HepG2 (cell line): ENCODE measurements around the gene MRPS14. TPM values are rescaled to one million over a fixed set of nuclear protein-coding genes. Genes with fewer than 3 reads are reported as not detected.

Experiments
- ETV6 ChIP-seq: sonication (generic); formaldehyde crosslinking; conservative IDR thresholded peaks from 2 replicates; pipeline ENCODE4 v1.4.0; 2020; ENCODE audit warnings: missing genetic modification reagents
- FOSL1 ChIP-seq: sonication (generic); formaldehyde crosslinking; IDR thresholded peaks from 2 replicates; pipeline ENCODE4 v1.9.0; 2021; ENCODE audit warnings: missing genetic modification reagents, borderline replicate concordance
- JUNB ChIP-seq: sonication (generic); formaldehyde crosslinking; IDR thresholded peaks from 2 replicates; pipeline ENCODE4 v1.8.0; 2022; ENCODE audit warnings: missing genetic modification reagents, mild to moderate bottlenecking, borderline replicate concordance
- KLF12 ChIP-seq: sonication (generic); formaldehyde crosslinking; IDR thresholded peaks from 2 replicates; pipeline ENCODE4 v1.4.0; 2020; ENCODE audit warnings: missing genetic modification reagents, borderline replicate concordance
- RFX3 ChIP-seq: IDR thresholded peaks from 2 replicates; pipeline ENCODE4 v1.6.1; 2016; ENCODE audit warnings: missing biosample characterization, missing genetic modification reagents
- polyA plus RNA-seq, 8 experiments: library from polyadenylated mRNA; depleted of rRNA in 3 of 8; stranded (reverse) in 7 of 8; unstranded in 1 of 8; fragments of >200 nt; fragmentation: Illumina TruSeq in 4 of 8; extraction: Trizol in 4 of 8; gene quantifications; 2 replicates each; pipeline versions ENCODE4 v1.2.1 to v1.2.3, GENCODE V29; 2011 to 2016; ENCODE audit warnings: low read depth in 4 of 8, missing spikeins in 1 of 8, mixed read lengths in 1 of 8; ENCODE audit not compliant: insufficient read depth in 1 of 8
- total RNA-seq, 5 experiments: library from RNA; depleted of rRNA; stranded (reverse); fragments of >200 nt; fragmentation: Illumina TruSeq; extraction: Trizol; gene quantifications; 2 replicates each; pipeline ENCODE4 v1.2.3, GENCODE V29; 2016; ENCODE audit warnings: low read depth in 1 of 5
- TF ChIP-seq, protein P1 (sequence below): IDR thresholded peaks from 2 replicates; pipeline ENCODE4 v1.6.1; 2016
- TF ChIP-seq, protein P2 (sequence below): sonication (generic); formaldehyde crosslinking; IDR thresholded peaks from 2 replicates; pipeline ENCODE4 v1.5.1; 2020; ENCODE audit warnings: mild to moderate bottlenecking, missing genetic modification reagents, borderline replicate concordance
- TF ChIP-seq, protein P3 (sequence below): sonication (generic); formaldehyde crosslinking; IDR thresholded peaks from 2 replicates; pipeline ENCODE4 v1.4.0; 2020; ENCODE audit warnings: missing genetic modification reagents
- TF ChIP-seq, protein P4 (sequence below): sonication (generic); formaldehyde crosslinking; IDR thresholded peaks from 2 replicates; pipeline ENCODE4 v1.5.1; 2020; ENCODE audit warnings: mild to moderate bottlenecking, missing genetic modification reagents
- TF ChIP-seq, protein P5 (sequence below): sonication (generic); formaldehyde crosslinking; IDR thresholded peaks from 2 replicates; pipeline ENCODE4 v1.5.0; 2020; ENCODE audit warnings: mild to moderate bottlenecking, missing genetic modification reagents

The MRPS14 gene
- total and polyA plus RNA-seq, 2 of the 13 experiments (the other 11 are each of a cell fraction or from before 2014, with no cell fraction given): 36.6 to 43.2 TPM

DNA sequence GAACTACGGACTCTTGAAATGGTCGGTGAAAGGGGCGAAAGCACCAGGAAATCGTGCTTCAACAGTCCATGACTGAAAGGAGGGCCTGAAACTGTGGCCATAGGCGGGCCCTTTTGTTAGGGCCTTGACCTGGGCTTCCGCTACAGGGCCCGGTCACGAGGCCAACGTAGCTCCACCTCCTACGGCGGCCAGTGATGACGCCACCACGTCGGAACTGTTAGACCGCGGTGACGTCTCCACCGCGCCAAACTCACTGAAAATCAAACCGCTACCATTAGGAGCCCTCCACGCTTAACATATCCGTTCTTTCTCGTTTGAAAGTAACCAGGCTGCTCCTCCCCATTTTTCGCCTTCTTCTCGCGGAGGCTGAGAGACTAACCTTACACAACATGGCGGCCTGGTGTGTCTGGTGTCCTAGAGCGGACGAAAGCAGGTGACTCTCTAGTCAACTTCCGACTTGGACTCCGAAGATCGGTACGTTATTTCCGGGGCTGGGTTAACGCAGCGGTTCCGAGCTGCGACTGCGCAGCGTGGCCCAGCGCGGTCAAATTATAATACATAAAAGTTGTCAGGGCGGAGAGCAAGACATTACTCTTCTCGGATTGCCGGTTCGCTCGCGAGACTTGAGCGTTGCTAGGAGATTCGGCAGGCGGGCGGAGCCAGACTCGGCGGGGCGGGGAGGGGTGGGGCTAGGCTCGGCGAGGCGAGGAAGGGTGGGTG, 23.8 kb downstream of the MRPS14 start (continued):
- TF ChIP-seq, protein P1, sequence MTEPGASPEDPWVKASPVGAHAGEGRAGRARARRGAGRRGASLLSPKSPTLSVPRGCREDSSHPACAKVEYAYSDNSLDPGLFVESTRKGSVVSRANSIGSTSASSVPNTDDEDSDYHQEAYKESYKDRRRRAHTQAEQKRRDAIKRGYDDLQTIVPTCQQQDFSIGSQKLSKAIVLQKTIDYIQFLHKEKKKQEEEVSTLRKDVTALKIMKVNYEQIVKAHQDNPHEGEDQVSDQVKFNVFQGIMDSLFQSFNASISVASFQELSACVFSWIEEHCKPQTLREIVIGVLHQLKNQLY (CRISPR knock-in tag): 0 out of 2 replicates have a peak, but pooled peaks have one; percentile 15
- TF ChIP-seq FOSL1 (CRISPR knock-in tag) (no peak), RFX3 (CRISPR knock-in tag) (peak; percentile 66), KLF12 (CRISPR knock-in tag) (no peak), JUNB (CRISPR knock-in tag) (no peak), ETV6 (CRISPR knock-in tag) (0 out of 2 replicates have a peak, but pooled peaks have one; percentile 34)
- TF ChIP-seq, protein P2, sequence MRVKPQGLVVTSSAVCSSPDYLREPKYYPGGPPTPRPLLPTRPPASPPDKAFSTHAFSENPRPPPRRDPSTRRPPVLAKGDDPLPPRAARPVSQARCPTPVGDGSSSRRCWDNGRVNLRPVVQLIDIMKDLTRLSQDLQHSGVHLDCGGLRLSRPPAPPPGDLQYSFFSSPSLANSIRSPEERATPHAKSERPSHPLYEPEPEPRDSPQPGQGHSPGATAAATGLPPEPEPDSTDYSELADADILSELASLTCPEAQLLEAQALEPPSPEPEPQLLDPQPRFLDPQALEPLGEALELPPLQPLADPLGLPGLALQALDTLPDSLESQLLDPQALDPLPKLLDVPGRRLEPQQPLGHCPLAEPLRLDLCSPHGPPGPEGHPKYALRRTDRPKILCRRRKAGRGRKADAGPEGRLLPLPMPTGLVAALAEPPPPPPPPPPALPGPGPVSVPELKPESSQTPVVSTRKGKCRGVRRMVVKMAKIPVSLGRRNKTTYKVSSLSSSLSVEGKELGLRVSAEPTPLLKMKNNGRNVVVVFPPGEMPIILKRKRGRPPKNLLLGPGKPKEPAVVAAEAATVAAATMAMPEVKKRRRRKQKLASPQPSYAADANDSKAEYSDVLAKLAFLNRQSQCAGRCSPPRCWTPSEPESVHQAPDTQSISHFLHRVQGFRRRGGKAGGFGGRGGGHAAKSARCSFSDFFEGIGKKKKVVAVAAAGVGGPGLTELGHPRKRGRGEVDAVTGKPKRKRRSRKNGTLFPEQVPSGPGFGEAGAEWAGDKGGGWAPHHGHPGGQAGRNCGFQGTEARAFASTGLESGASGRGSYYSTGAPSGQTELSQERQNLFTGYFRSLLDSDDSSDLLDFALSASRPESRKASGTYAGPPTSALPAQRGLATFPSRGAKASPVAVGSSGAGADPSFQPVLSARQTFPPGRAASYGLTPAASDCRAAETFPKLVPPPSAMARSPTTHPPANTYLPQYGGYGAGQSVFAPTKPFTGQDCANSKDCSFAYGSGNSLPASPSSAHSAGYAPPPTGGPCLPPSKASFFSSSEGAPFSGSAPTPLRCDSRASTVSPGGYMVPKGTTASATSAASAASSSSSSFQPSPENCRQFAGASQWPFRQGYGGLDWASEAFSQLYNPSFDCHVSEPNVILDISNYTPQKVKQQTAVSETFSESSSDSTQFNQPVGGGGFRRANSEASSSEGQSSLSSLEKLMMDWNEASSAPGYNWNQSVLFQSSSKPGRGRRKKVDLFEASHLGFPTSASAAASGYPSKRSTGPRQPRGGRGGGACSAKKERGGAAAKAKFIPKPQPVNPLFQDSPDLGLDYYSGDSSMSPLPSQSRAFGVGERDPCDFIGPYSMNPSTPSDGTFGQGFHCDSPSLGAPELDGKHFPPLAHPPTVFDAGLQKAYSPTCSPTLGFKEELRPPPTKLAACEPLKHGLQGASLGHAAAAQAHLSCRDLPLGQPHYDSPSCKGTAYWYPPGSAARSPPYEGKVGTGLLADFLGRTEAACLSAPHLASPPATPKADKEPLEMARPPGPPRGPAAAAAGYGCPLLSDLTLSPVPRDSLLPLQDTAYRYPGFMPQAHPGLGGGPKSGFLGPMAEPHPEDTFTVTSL (CRISPR knock-in tag): no peak
- TF ChIP-seq, protein P3, sequence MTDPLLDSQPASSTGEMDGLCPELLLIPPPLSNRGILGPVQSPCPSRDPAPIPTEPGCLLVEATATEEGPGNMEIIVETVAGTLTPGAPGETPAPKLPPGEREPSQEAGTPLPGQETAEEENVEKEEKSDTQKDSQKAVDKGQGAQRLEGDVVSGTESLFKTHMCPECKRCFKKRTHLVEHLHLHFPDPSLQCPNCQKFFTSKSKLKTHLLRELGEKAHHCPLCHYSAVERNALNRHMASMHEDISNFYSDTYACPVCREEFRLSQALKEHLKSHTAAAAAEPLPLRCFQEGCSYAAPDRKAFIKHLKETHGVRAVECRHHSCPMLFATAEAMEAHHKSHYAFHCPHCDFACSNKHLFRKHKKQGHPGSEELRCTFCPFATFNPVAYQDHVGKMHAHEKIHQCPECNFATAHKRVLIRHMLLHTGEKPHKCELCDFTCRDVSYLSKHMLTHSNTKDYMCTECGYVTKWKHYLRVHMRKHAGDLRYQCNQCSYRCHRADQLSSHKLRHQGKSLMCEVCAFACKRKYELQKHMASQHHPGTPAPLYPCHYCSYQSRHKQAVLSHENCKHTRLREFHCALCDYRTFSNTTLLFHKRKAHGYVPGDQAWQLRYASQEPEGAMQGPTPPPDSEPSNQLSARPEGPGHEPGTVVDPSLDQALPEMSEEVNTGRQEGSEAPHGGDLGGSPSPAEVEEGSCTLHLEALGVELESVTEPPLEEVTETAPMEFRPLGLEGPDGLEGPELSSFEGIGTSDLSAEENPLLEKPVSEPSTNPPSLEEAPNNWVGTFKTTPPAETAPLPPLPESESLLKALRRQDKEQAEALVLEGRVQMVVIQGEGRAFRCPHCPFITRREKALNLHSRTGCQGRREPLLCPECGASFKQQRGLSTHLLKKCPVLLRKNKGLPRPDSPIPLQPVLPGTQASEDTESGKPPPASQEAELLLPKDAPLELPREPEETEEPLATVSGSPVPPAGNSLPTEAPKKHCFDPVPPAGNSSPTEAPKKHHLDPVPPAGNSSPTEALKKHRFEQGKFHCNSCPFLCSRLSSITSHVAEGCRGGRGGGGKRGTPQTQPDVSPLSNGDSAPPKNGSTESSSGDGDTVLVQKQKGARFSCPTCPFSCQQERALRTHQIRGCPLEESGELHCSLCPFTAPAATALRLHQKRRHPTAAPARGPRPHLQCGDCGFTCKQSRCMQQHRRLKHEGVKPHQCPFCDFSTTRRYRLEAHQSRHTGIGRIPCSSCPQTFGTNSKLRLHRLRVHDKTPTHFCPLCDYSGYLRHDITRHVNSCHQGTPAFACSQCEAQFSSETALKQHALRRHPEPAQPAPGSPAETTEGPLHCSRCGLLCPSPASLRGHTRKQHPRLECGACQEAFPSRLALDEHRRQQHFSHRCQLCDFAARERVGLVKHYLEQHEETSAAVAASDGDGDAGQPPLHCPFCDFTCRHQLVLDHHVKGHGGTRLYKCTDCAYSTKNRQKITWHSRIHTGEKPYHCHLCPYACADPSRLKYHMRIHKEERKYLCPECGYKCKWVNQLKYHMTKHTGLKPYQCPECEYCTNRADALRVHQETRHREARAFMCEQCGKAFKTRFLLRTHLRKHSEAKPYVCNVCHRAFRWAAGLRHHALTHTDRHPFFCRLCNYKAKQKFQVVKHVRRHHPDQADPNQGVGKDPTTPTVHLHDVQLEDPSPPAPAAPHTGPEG (CRISPR knock-in tag): 0 out of 2 replicates have a peak, but pooled peaks have one; percentile 27
- TF ChIP-seq, protein P4, sequence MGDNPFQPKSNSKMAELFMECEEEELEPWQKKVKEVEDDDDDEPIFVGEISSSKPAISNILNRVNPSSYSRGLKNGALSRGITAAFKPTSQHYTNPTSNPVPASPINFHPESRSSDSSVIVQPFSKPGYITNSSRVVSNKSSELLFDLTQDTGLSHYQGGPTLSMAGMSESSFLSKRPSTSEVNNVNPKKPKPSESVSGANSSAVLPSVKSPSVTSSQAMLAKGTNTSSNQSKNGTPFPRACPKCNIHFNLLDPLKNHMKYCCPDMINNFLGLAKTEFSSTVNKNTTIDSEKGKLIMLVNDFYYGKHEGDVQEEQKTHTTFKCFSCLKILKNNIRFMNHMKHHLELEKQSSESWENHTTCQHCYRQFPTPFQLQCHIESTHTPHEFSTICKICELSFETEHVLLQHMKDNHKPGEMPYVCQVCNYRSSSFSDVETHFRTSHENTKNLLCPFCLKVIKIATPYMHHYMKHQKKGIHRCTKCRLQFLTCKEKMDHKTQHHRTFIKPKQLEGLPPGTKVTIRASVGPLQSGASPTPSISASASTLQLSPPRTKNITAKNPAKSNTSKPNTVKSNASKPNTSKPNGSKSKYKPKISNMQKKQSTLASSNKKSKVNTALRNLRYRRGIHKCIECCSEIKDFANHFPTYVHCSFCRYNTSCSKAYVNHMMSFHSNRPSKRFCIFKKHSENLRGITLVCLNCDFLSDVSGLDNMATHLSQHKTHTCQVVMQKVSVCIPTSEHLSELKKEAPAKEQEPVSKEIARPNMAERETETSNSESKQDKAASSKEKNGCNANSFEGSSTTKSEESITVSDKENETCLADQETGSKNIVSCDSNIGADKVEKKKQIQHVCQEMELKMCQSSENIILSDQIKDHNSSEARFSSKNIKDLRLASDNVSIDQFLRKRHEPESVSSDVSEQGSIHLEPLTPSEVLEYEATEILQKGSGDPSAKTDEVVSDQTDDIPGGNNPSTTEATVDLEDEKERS (CRISPR knock-in tag): peak; percentile 27; the same call in 1 of the 2 replicates
- TF ChIP-seq, protein P5, sequence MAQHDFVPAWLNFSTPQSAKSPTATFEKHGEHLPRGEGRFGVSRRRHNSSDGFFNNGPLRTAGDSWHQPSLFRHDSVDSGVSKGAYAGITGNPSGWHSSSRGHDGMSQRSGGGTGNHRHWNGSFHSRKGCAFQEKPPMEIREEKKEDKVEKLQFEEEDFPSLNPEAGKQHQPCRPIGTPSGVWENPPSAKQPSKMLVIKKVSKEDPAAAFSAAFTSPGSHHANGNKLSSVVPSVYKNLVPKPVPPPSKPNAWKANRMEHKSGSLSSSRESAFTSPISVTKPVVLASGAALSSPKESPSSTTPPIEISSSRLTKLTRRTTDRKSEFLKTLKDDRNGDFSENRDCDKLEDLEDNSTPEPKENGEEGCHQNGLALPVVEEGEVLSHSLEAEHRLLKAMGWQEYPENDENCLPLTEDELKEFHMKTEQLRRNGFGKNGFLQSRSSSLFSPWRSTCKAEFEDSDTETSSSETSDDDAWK (CRISPR knock-in tag): no peak
